Neural cell (in vitro differentiated cells): Measurements from ENCODE around the gene DLG2. TPM values are rescaled to one million over a fixed set of nuclear protein-coding genes. Genes with fewer than 3 reads are reported as not detected.

ENCODE experiments used
- H2AFZ ChIP-seq: fragments of 200-600, 300-800 bp; sonication (generic), shearing (Covaris generic); 2 replicates; pipeline ENCODE4 v1.6.0; 2014; ENCODE audit warnings: low read depth, mild to moderate bottlenecking, antibody characterized with exemption, low read length, moderate library complexity
- H3F3A ChIP-seq: fragments of 200-600 bp; shearing (Covaris generic); 2 replicates; pipeline ENCODE4 v1.6.1; 2016; ENCODE audit warnings: mild to moderate bottlenecking, moderate library complexity, mixed read lengths, antibody characterized with exemption, low read length; ENCODE audit not compliant: insufficient read depth, poor library complexity, severe bottlenecking
- H3K27ac ChIP-seq: fragments of 200-600, 300-800 bp; sonication (generic), shearing (Covaris generic); 2 replicates; pipeline ENCODE4 v1.5.1; 2014; ENCODE audit warnings: mild to moderate bottlenecking, low read length, moderate library complexity
- H3K27me3 ChIP-seq: fragments of 300-800, 200-600 bp; sonication (generic), shearing (Covaris generic); 2 replicates; pipeline ENCODE4 v1.6.0; 2014; ENCODE audit warnings: mild to moderate bottlenecking, low read depth, low read length, moderate library complexity; ENCODE audit not compliant: insufficient read depth
- H3K36me3 ChIP-seq: fragments of 300-800, 200-600 bp; sonication (generic), shearing (Covaris generic); 2 replicates; pipeline ENCODE4 v1.5.1; 2014; ENCODE audit warnings: mild to moderate bottlenecking, antibody characterized with exemption, low read length, moderate library complexity; ENCODE audit not compliant: insufficient read depth
- H3K4me2 ChIP-seq: fragments of 300-800, 200-600 bp; sonication (generic), shearing (Covaris generic); 2 replicates; pipeline ENCODE4 v1.6.0; 2014; ENCODE audit warnings: mild to moderate bottlenecking, low read length
- H3K4me3 ChIP-seq: fragments of 300-800, 200-600 bp; sonication (generic), shearing (Covaris generic); 2 replicates; pipeline ENCODE4 v1.5.1; 2014; ENCODE audit warnings: mild to moderate bottlenecking, low read length, moderate library complexity
- H3K79me2 ChIP-seq: fragments of 200-600 bp; shearing (Covaris generic); replicated peaks from 2 replicates; pipeline ENCODE4 v1.6.0; 2014; ENCODE audit warnings: mild to moderate bottlenecking, low read length, moderate library complexity; ENCODE audit not compliant: insufficient read depth
- H3K9ac ChIP-seq: fragments of 300-800, 200-600 bp; sonication (generic), shearing (Covaris generic); 2 replicates; pipeline ENCODE4 v1.6.1; 2016; ENCODE audit warnings: mild to moderate bottlenecking, low read length, mixed read lengths
- H3K9me2 ChIP-seq: fragments of 200-600 bp; shearing (Covaris generic); 2 replicates; pipeline ENCODE4 v1.6.1; 2016; ENCODE audit warnings: mild to moderate bottlenecking, low read length, mixed read lengths; ENCODE audit not compliant: insufficient read depth
- H3K9me3 ChIP-seq: fragments of 200-600, 300-800 bp; sonication (generic), shearing (Covaris generic); 2 replicates; pipeline ENCODE4 v1.6.1; 2016; ENCODE audit warnings: mild to moderate bottlenecking, mixed run types, low read length, moderate library complexity, mixed read lengths
- H4K20me1 ChIP-seq: fragments of 200-600 bp; shearing (Covaris generic); 2 replicates; pipeline ENCODE4 v1.6.1; 2016; ENCODE audit warnings: mild to moderate bottlenecking, mixed run types; ENCODE audit not compliant: insufficient read depth
- CTCF ChIP-seq: fragments of 450-650 bp; IDR thresholded peaks from 2 replicates; pipeline ENCODE4 v1.5.1; 2014; ENCODE audit warnings: antibody characterized with exemption, mild to moderate bottlenecking, moderate library complexity; ENCODE audit not compliant: poor library complexity, severe bottlenecking
- EP300 ChIP-seq: fragments of 450-650 bp; conservative IDR thresholded peaks from 2 replicates; pipeline ENCODE4 v1.6.1; 2014; ENCODE audit warnings: antibody characterized with exemption, mild to moderate bottlenecking, moderate library complexity; ENCODE audit not compliant: poor library complexity, severe bottlenecking
- EZH2 ChIP-seq: fragments of 200-600, 300-800 bp; shearing (Covaris generic), sonication (generic); IDR thresholded peaks from 2 replicates; pipeline ENCODE4 v1.6.1; 2014; ENCODE audit warnings: antibody characterized with exemption, low read length, borderline replicate concordance, mild to moderate bottlenecking; ENCODE audit not compliant: insufficient read depth, poor library complexity, severe bottlenecking
- MXI1 ChIP-seq: fragments of 450-650 bp; conservative IDR thresholded peaks from 2 replicates; pipeline ENCODE4 v1.6.1; 2014; ENCODE audit warnings: antibody characterized with exemption, mild to moderate bottlenecking; ENCODE audit not compliant: poor library complexity, severe bottlenecking
- POLR2AphosphoS5 ChIP-seq: IDR thresholded peaks from 2 replicates; pipeline ENCODE4 v1.6.1; 2012
- RAD21 ChIP-seq: fragments of 450-650 bp; conservative IDR thresholded peaks from 2 replicates; pipeline ENCODE4 v1.6.1; 2014; ENCODE audit warnings: antibody characterized with exemption, mild to moderate bottlenecking, moderate library complexity
- REST ChIP-seq: IDR thresholded peaks from 2 replicates; pipeline ENCODE4 v1.6.1; 2012; ENCODE audit warnings: borderline replicate concordance
- SMC3 ChIP-seq: fragments of 450-650 bp; conservative IDR thresholded peaks from 2 replicates; pipeline ENCODE4 v1.6.1; 2014; ENCODE audit warnings: antibody characterized with exemption, mild to moderate bottlenecking, moderate library complexity; ENCODE audit not compliant: poor library complexity
- TAF1 ChIP-seq: IDR thresholded peaks from 2 replicates; pipeline ENCODE4 v1.6.1; 2012; ENCODE audit warnings: low read depth
- polyA plus RNA-seq: library from polyadenylated mRNA; depleted of rRNA; stranded (reverse); fragments of >200 nt; gene quantifications from 2 replicates; pipeline ENCODE4 v1.2.3, GENCODE V29; 2014

Gene DLG2
- polyA plus RNA-seq, 1 donor from 2014 or later = 179 TPM

- no peaks in the 10 kb centered on the region for H3K79me2 ChIP-seq
- H3K9ac ChIP-seq = no peak overlapping the region
- H3K27ac ChIP-seq = no peak overlapping the region
- H3K4me3 ChIP-seq = no peak overlapping the region
- H2AFZ ChIP-seq = no peak overlapping the region
- H3K4me2 ChIP-seq = no peak overlapping the region
- H3F3A ChIP-seq = no peaks in the 10 kb centered on the region
- no peaks in the 10 kb centered on the region for H4K20me1 ChIP-seq
- H3K9me3 ChIP-seq = no peaks in the 10 kb centered on the region
- TF ChIP-seq CTCF = no peak
- no peak for TF ChIP-seq REST
- no peak for TF ChIP-seq POLR2AphosphoS5
- no peak for TF ChIP-seq RAD21
- TF ChIP-seq MXI1 = no peak
- no peak for TF ChIP-seq SMC3
- no peak for TF ChIP-seq EZH2
- no peak for TF ChIP-seq TAF1
- TF ChIP-seq EP300 = no peak
- no peaks in the 10 kb centered on the region for H3K9me2 ChIP-seq
- H3K27me3 ChIP-seq = no peaks in the 10 kb centered on the region
- H3K36me3 ChIP-seq = no peaks in the 10 kb centered on the region
Observed at GRCh38 chr11:84496122-84496521, 1131.0 kb downstream of the DLG2 start.

- H3K9me2 ChIP-seq = no peaks in the 10 kb centered on the region
- no peaks in the 10 kb centered on the region for H3K27me3 ChIP-seq
- TF ChIP-seq SMC3 (no peak), CTCF (no peak), RAD21 (no peak), MXI1 (no peak), EZH2 (no peak), EP300 (no peak), POLR2AphosphoS5 (no peak), TAF1 (no peak), REST (no peak)
Observed at GRCh38 chr11:84480131-84480530, 1147.0 kb downstream of the DLG2 start.

More at GRCh38 chr11:84480131-84480530, 1147.0 kb downstream of the DLG2 start:
- no peak overlapping the region for H3K9ac ChIP-seq
- no peaks in the 10 kb centered on the region for H3K9me3 ChIP-seq
- no peak overlapping the region for H3K27ac ChIP-seq
- no peaks in the 10 kb centered on the region for H3F3A ChIP-seq
- no peak overlapping the region for H3K4me3 ChIP-seq
- no peaks in the 10 kb centered on the region for H3K79me2 ChIP-seq
- H3K4me2 ChIP-seq = no peak overlapping the region
- no peaks in the 10 kb centered on the region for H4K20me1 ChIP-seq
- no peak overlapping the region for H2AFZ ChIP-seq
- H3K36me3 ChIP-seq = no peaks in the 10 kb centered on the region
